Uterus (tissue), 2 donors: ENCODE measurements around the gene NAV3.

Experiments used
- CTCF ChIP-seq, 4 experiments: fragments of 200-600 bp in 2 of 4; fragments of 450-650 bp in 2 of 4; sonication (generic) in 2 of 4; IDR thresholded peaks; one replicate each; pipeline ENCODE4 v1.5.1; 2016 to 2019; ENCODE audit warnings: antibody characterized with exemption in 4 of 4, mild to moderate bottlenecking in 2 of 4, moderate library complexity in 1 of 4
- POLR2A ChIP-seq, 2 donors: fragments of 450-650 bp; IDR thresholded peaks; one replicate each; pipeline ENCODE4 v1.6.1; 2016; ENCODE audit warnings: antibody characterized with exemption in 2 of 2, mild to moderate bottlenecking in 1 of 2, moderate library complexity in 1 of 2

- TF ChIP-seq CTCF (IDR thresholded peaks at IDR 0.05) (no peak), POLR2A (IDR thresholded peaks at IDR 0.05) (no peak)
Observed at GRCh38 chr12:77895699-77896098, 65.0 kb downstream of the NAV3 start.
